Measurements from ENCODE around the gene TSPAN16. TPM values are rescaled to one million over a fixed set of nuclear protein-coding genes. Genes with fewer than 3 reads are reported as not detected.
A peak's percentile ranks its signal among the peaks of the same experiment; 100 is the strongest.

TSPAN16 gene
- total and polyA plus RNA-seq, 2 of the 13 experiments (the other 11 are each of a cell fraction or from before 2014, with no cell fraction given): not detected

DNA sequence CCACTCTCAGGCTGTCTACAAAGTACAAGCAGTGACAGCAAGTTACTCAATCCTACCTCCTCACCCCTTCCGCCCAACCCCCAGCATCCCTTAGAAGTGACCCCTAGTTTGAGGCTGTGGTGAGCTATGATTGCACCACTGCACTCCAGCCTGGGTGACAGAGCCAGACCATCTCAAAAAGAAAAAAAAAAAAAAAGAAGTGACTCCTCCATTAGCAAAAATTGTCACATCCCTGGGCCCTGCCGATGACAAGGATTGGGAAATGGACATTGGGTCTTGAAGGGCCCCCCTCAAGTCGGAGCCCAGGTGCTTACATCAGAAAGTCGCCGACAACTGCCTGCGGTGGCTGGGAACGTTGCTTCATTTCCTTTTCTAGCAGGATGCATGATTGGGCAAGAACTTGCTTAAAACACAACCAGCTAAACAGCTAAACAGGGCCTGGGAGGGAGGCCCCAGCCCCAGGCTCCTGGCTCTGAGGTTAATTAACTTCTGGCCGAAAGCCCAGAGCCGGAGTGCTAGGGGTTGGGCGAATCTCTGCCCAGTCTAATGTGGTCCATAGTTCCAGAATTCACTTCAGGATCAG, 28.2 kb downstream of the TSPAN16 start (continued):
- no peak for TF ChIP-seq TOE1 (CRISPR knock-in tag; IDR thresholded peaks at IDR 0.05)
- peak; percentile 29; the same call in 1 of the 2 replicates for TF ChIP-seq HIVEP1 (CRISPR knock-in tag; IDR thresholded peaks at IDR 0.05)
- TF ChIP-seq POLR2AphosphoS2 (IDR thresholded peaks at IDR 0.05; ENCODE audit: low read depth, low read length): no peak
- TF ChIP-seq TCF7L2 (IDR thresholded peaks at IDR 0.05; ENCODE audit: low read depth, low read length): no peak
- TF ChIP-seq, protein P1, sequence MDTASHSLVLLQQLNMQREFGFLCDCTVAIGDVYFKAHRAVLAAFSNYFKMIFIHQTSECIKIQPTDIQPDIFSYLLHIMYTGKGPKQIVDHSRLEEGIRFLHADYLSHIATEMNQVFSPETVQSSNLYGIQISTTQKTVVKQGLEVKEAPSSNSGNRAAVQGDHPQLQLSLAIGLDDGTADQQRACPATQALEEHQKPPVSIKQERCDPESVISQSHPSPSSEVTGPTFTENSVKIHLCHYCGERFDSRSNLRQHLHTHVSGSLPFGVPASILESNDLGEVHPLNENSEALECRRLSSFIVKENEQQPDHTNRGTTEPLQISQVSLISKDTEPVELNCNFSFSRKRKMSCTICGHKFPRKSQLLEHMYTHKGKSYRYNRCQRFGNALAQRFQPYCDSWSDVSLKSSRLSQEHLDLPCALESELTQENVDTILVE (CRISPR knock-in tag; IDR thresholded peaks at IDR 0.05): peak; percentile 77
- no peak for TF ChIP-seq YEATS4 (CRISPR knock-in tag; IDR thresholded peaks at IDR 0.05; ENCODE audit: borderline replicate concordance)
- TF ChIP-seq REPIN1 (CRISPR knock-in tag; IDR thresholded peaks at IDR 0.05; ENCODE audit: borderline replicate concordance, low read depth): no peak
- TF ChIP-seq ATF7-NPFF (CRISPR knock-in tag; IDR thresholded peaks at IDR 0.05; ENCODE audit: low read depth): no peak
- TF ChIP-seq ZNF737 (CRISPR knock-in tag; IDR thresholded peaks at IDR 0.05; ENCODE audit: borderline replicate concordance): no peak
- TF ChIP-seq, protein P2, sequence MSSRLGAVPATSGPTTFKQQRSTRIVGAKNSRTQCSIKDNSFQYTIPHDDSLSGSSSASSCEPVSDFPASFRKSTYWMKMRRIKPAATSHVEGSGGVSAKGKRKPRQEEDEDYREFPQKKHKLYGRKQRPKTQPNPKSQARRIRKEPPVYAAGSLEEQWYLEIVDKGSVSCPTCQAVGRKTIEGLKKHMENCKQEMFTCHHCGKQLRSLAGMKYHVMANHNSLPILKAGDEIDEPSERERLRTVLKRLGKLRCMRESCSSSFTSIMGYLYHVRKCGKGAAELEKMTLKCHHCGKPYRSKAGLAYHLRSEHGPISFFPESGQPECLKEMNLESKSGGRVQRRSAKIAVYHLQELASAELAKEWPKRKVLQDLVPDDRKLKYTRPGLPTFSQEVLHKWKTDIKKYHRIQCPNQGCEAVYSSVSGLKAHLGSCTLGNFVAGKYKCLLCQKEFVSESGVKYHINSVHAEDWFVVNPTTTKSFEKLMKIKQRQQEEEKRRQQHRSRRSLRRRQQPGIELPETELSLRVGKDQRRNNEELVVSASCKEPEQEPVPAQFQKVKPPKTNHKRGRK (CRISPR knock-in tag; IDR thresholded peaks at IDR 0.05): no peak
- 0 out of 4 replicates have a peak, but pooled peaks of 1 of the 2 experiments have one; percentile 48 for TF ChIP-seq HMGXB4 (CRISPR knock-in tag; IDR thresholded peaks at IDR 0.05; ENCODE audit: borderline replicate concordance in 1 of 2, low read depth in 1 of 2)
- TF ChIP-seq, protein P3, sequence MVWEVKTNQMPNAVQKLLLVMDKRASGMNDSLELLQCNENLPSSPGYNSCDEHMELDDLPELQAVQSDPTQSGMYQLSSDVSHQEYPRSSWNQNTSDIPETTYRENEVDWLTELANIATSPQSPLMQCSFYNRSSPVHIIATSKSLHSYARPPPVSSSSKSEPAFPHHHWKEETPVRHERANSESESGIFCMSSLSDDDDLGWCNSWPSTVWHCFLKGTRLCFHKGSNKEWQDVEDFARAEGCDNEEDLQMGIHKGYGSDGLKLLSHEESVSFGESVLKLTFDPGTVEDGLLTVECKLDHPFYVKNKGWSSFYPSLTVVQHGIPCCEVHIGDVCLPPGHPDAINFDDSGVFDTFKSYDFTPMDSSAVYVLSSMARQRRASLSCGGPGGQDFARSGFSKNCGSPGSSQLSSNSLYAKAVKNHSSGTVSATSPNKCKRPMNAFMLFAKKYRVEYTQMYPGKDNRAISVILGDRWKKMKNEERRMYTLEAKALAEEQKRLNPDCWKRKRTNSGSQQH (CRISPR knock-in tag; IDR thresholded peaks at IDR 0.05; ENCODE audit: low read depth): no peak
- TF ChIP-seq ARID2 (CRISPR knock-in tag; IDR thresholded peaks at IDR 0.05; ENCODE audit: borderline replicate concordance): no peak
- peak; percentile 67; the same call in 1 of the 2 replicates for TF ChIP-seq ZNF331 (CRISPR knock-in tag; IDR thresholded peaks at IDR 0.05)
- peak; percentile 86 for TF ChIP-seq HMG20A (CRISPR knock-in tag; IDR thresholded peaks at IDR 0.05; ENCODE audit: borderline replicate concordance)
- no peak for TF ChIP-seq ATF7 (IDR thresholded peaks at IDR 0.05)
- TF ChIP-seq ATF7 (CRISPR knock-in tag; IDR thresholded peaks at IDR 0.05): 0 out of 2 replicates have a peak, but pooled peaks have one; percentile 23
- TF ChIP-seq, protein P4, sequence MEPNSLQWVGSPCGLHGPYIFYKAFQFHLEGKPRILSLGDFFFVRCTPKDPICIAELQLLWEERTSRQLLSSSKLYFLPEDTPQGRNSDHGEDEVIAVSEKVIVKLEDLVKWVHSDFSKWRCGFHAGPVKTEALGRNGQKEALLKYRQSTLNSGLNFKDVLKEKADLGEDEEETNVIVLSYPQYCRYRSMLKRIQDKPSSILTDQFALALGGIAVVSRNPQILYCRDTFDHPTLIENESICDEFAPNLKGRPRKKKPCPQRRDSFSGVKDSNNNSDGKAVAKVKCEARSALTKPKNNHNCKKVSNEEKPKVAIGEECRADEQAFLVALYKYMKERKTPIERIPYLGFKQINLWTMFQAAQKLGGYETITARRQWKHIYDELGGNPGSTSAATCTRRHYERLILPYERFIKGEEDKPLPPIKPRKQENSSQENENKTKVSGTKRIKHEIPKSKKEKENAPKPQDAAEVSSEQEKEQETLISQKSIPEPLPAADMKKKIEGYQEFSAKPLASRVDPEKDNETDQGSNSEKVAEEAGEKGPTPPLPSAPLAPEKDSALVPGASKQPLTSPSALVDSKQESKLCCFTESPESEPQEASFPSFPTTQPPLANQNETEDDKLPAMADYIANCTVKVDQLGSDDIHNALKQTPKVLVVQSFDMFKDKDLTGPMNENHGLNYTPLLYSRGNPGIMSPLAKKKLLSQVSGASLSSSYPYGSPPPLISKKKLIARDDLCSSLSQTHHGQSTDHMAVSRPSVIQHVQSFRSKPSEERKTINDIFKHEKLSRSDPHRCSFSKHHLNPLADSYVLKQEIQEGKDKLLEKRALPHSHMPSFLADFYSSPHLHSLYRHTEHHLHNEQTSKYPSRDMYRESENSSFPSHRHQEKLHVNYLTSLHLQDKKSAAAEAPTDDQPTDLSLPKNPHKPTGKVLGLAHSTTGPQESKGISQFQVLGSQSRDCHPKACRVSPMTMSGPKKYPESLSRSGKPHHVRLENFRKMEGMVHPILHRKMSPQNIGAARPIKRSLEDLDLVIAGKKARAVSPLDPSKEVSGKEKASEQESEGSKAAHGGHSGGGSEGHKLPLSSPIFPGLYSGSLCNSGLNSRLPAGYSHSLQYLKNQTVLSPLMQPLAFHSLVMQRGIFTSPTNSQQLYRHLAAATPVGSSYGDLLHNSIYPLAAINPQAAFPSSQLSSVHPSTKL (CRISPR knock-in tag; IDR thresholded peaks at IDR 0.05): peak; percentile 80
